Endothelial cell of umbilical vein (primary cell): ENCODE measurements around the gene MCL1.

Source experiments
- EZH2 ChIP-seq: IDR thresholded peaks from 2 replicates; pipeline ENCODE4 v1.6.1; 2012; ENCODE audit warnings: borderline replicate concordance, low read depth, mild to moderate bottlenecking, moderate library complexity, low read length, inconsistent platforms; ENCODE audit not compliant: severe bottlenecking
- FOS ChIP-seq: IDR thresholded peaks from 2 replicates; pipeline ENCODE4 v1.6.1; 2011; ENCODE audit warnings: mild to moderate bottlenecking, low read length, moderate library complexity, borderline replicate concordance; ENCODE audit not compliant: insufficient read depth
- MYC ChIP-seq: IDR thresholded peaks from one replicate; pipeline ENCODE4 v1.6.1; 2011; ENCODE audit warnings: mild to moderate bottlenecking, low read depth, low read length
- POLR2A ChIP-seq: IDR thresholded peaks from 2 replicates; pipeline ENCODE4 v1.6.1; 2012; ENCODE audit warnings: low read depth, mild to moderate bottlenecking, control low read depth, low read length
- POLR2AphosphoS5 ChIP-seq: IDR thresholded peaks from 2 replicates; pipeline ENCODE4 v1.6.1; 2012; ENCODE audit warnings: low read depth, mild to moderate bottlenecking, control low read depth, low read length, moderate library complexity; ENCODE audit not compliant: insufficient read depth
- TF ChIP-seq, protein P1 (sequence below), 2 donors: IDR thresholded peaks; 1 replicate in 1 of 2; 2 replicates in 1 of 2; pipeline ENCODE4 v1.5.1; 2011; ENCODE audit warnings: low read length in 2 of 2, mild to moderate bottlenecking in 2 of 2, moderate library complexity in 2 of 2, control low read depth in 1 of 2, inconsistent platforms in 1 of 2, low read depth in 1 of 2; ENCODE audit not compliant: insufficient read depth in 1 of 2; ENCODE audit errors: extremely low read depth in 1 of 2

- TF ChIP-seq, protein P1, sequence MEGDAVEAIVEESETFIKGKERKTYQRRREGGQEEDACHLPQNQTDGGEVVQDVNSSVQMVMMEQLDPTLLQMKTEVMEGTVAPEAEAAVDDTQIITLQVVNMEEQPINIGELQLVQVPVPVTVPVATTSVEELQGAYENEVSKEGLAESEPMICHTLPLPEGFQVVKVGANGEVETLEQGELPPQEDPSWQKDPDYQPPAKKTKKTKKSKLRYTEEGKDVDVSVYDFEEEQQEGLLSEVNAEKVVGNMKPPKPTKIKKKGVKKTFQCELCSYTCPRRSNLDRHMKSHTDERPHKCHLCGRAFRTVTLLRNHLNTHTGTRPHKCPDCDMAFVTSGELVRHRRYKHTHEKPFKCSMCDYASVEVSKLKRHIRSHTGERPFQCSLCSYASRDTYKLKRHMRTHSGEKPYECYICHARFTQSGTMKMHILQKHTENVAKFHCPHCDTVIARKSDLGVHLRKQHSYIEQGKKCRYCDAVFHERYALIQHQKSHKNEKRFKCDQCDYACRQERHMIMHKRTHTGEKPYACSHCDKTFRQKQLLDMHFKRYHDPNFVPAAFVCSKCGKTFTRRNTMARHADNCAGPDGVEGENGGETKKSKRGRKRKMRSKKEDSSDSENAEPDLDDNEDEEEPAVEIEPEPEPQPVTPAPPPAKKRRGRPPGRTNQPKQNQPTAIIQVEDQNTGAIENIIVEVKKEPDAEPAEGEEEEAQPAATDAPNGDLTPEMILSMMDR (IDR thresholded peaks at IDR 0.05; ENCODE audit: extremely low read depth in 1 of 2, insufficient read depth in 1 of 2, low read depth in 1 of 2, low read length in 2 of 2): no peak
- TF ChIP-seq POLR2A (no peak), POLR2AphosphoS5 (no peak), EZH2 (no peak), FOS (no peak), MYC (no peak)
Measured at GRCh38 chr1:150544204-150544603, 35.2 kb downstream of the MCL1 start.
